Measurements from ENCODE around the gene PCDHB12.
"Not testable (repeated sequence)": the region's sequence is repeated elsewhere in the genome, so short reads cannot be mapped to it uniquely, and the experiment has no call there.

DNA sequence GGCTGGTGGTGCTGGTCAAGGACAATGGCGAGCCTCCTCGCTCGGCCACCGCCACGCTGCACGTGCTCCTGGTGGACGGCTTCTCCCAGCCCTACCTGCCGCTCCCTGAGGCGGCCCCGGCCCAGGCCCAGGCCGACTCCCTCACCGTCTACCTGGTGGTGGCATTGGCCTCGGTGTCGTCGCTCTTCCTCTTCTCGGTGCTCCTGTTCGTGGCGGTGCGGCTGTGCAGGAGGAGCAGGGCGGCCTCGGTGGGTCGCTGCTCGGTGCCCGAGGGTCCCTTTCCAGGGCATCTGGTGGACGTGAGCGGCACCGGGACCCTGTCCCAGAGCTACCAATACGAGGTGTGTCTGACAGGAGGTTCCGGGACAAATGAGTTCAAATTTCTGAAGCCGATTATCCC, 16.9 kb downstream of the PCDHB12 start:
- not testable (repeated sequence) for TF ChIP-seq POLR2AphosphoS5 (IDR thresholded peaks at IDR 0.05; ENCODE audit: low read depth, low read length); TAF1 (IDR thresholded peaks at IDR 0.05; ENCODE audit: borderline replicate concordance, low read depth, low read length); POLR2A (IDR thresholded peaks at IDR 0.05; ENCODE audit: low read depth, low read length)

Measured in GM12892 (cell line).